HG03565 (cell line): ENCODE results near the gene KRTAP19-6.
"Not testable (repeated sequence)": the region's sequence is repeated elsewhere in the genome, so short reads cannot be mapped to it uniquely, and the experiment has no call there.

Experiments
- ATAC-seq: cut with Tn5 transposase; IDR thresholded peaks from one replicate; pipeline ENCODE4 v1.9.1; 2021; ENCODE audit warnings: mild to moderate bottlenecking, moderate library complexity; ENCODE audit not compliant: unreplicated experiment

The KRTAP19-6 gene

GRCh38 chr21:30541764-30542163 is at the start of gene KRTAP19-6:
TSS of gene KRTAP19-6 (minus strand) at chr21:30541864. CDS start at chr21:30541833, 31 bp downstream.
- no peak for ATAC-seq

GRCh38 chr21:30590297-30590696 is 48.6 kb upstream of the KRTAP19-6 start, which contains the start of gene KRTAP22-2:
TSS of gene KRTAP22-2 (minus strand) at chr21:30590397.
- no peak for ATAC-seq

GRCh38 chr21:30582870-30583269 is 41.2 kb upstream of the KRTAP19-6 start:
- ATAC-seq = no peak

GRCh38 chr21:30580132-30580531 is 38.5 kb upstream of the KRTAP19-6 start:
- ATAC-seq = no peak

GRCh38 chr21:30579346-30579745 is 37.7 kb upstream of the KRTAP19-6 start:
- ATAC-seq = no peak

GRCh38 chr21:30577766-30578165 is 36.1 kb upstream of the KRTAP19-6 start:
- no peak for ATAC-seq

- no peak for ATAC-seq
Measured at GRCh38 chr21:30567617-30568016, 26.0 kb upstream of the KRTAP19-6 start.

GRCh38 chr21:30563630-30564029 is 22.0 kb upstream of the KRTAP19-6 start:
- no peak for ATAC-seq

- ATAC-seq = no peak
Measured at GRCh38 chr21:30563072-30563471, 21.4 kb upstream of the KRTAP19-6 start.

GRCh38 chr21:30561957-30562356 is 20.3 kb upstream of the KRTAP19-6 start:
- no peak for ATAC-seq

GRCh38 chr21:30561264-30561895 is 19.7 kb upstream of the KRTAP19-6 start, which contains the start of gene KRTAP19-7:
TSS of gene KRTAP19-7 (minus strand) at chr21:30561314. CDS start at chr21:30561289, 25 bp downstream.
- no peak for ATAC-seq

GRCh38 chr21:30555095-30555494 is 13.4 kb upstream of the KRTAP19-6 start:
- ATAC-seq = no peak

GRCh38 chr21:30552782-30553181 is 11.1 kb upstream of the KRTAP19-6 start:
- no peak for ATAC-seq

GRCh38 chr21:30518876-30519275 is 22.8 kb downstream of the KRTAP19-6 start:
- no peak for ATAC-seq

GRCh38 chr21:30515681-30516080 is 26.0 kb downstream of the KRTAP19-6 start:
- no peak for ATAC-seq

- not testable (repeated sequence) for ATAC-seq
Measured at GRCh38 chr21:30505621-30506205, 36.0 kb downstream of the KRTAP19-6 start.

GRCh38 chr21:30502041-30502440 is 39.6 kb downstream of the KRTAP19-6 start, which contains the start of gene KRTAP19-5:
TSS of gene KRTAP19-5 (minus strand) at chr21:30502141. CDS start at chr21:30502090, 51 bp downstream.
- no peak for ATAC-seq

- no peak for ATAC-seq
Measured at GRCh38 chr21:30497065-30497464, 44.6 kb downstream of the KRTAP19-6 start, which contains the start of gene KRTAP19-4. TSS of gene KRTAP19-4 (minus strand) at chr21:30497165. CDS start at chr21:30497110, 55 bp downstream.

- no peak for ATAC-seq
Measured at GRCh38 chr21:30491963-30492428, 49.7 kb downstream of the KRTAP19-6 start, which contains the start of gene KRTAP19-3. TSS of gene KRTAP19-3 (minus strand) at chr21:30492013. CDS start at chr21:30491957, 56 bp downstream.
